NT2/D1 (cell line): ENCODE results near the gene AHNAK2.

Experiments
- SUZ12 ChIP-seq: IDR thresholded peaks from 2 replicates; pipeline ENCODE4 v1.6.1; 2011; ENCODE audit not compliant: insufficient read length, insufficient read depth; ENCODE audit errors: extremely low read depth
- YY1 ChIP-seq: IDR thresholded peaks from 2 replicates; pipeline ENCODE4 v1.6.1; 2011; ENCODE audit not compliant: insufficient read length, insufficient read depth

DNA sequence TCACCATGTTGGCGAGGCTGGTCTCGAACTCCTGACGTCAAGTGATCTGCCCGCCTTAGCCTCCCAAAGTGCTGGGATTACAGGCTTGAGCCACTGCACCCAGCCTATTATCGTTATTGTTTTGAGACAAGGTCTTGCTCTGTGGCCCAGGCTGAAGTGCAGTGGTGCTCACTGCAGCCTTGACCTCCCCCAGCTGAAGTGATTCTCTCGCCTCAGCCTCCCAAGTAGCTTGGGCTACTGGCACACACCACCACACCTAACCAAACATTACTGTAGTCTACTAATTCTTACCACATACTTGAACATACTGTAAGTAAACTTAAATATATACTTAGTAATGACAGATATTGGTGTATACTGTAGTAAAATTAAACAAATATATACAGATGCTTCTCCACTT is 47.3 kb upstream of the AHNAK2 start:
- no peak for TF ChIP-seq SUZ12
- no peak for TF ChIP-seq YY1
